Measurements from ENCODE around the gene RELN.

RELN gene

GRCh38 chr7:103598326-103598905, 391.0 kb downstream of the RELN start:
- Histone ChIP-seq H3K4me3 (ENCODE audit: insufficient read depth in 1 of 2, low read depth in 1 of 2, low read length in 2 of 2) (no peak overlapping the region), H2BK120ac (ENCODE audit: low read depth, low read length) (no peak overlapping the region), H2BK12ac (ENCODE audit: low read length in 2 of 2) (no peak overlapping the region), H3K9me3 (ENCODE audit: control insufficient read depth, low read length) (no peaks in the 10 kb centered on the region), H3K36me3 (ENCODE audit: control insufficient read depth in 1 of 2, insufficient read depth in 2 of 2, low read depth in 1 of 2, low read length in 2 of 2) (no peaks in the 10 kb centered on the region), H2AFZ (ENCODE audit: low read depth, low read length) (no peak overlapping the region), H3K23ac (ENCODE audit: low read length in 2 of 2) (no peak overlapping the region), H3K27me3 (ENCODE audit: control insufficient read depth in 1 of 2, insufficient read depth in 1 of 2, low read length in 2 of 2) (no peaks in the 10 kb centered on the region), H3K14ac (ENCODE audit: low read length in 2 of 2) (no peak overlapping the region), H3K9ac (ENCODE audit: low read length) (no peak overlapping the region), H3K79me1 (replicated peaks; ENCODE audit: low read length, poor library complexity, severe bottlenecking) (no peaks in the 10 kb centered on the region), H2AK5ac (ENCODE audit: low read length, severe bottlenecking) (no peak overlapping the region), H4K8ac (ENCODE audit: low read length) (no peak overlapping the region), H3K4me2 (ENCODE audit: low read length, poor library complexity, severe bottlenecking) (no peak overlapping the region), H3K4ac (ENCODE audit: low read depth in 1 of 2, low read length in 2 of 2) (no peak overlapping the region), H3K27ac (ENCODE audit: low read length, poor library complexity, severe bottlenecking) (no peak overlapping the region), H3K4me1 (ENCODE audit: control insufficient read depth, insufficient read depth, low read depth, low read length) (peaks cover 1% of the 10 kb centered on the region), H2BK15ac (ENCODE audit: low read depth, poor library complexity, severe bottlenecking) (no peak overlapping the region), H4K91ac (ENCODE audit: low read length) (no peak overlapping the region), H2BK5ac (ENCODE audit: low read depth, low read length, poor library complexity, severe bottlenecking) (no peak overlapping the region), H3K18ac (ENCODE audit: low read depth in 1 of 2, low read length in 2 of 2) (no peak overlapping the region)
- no peak for DNase-seq
- whole genome bisulfite sequencing, result 94% methylated on average over 2 of the region's 2 CpGs

DNA sequence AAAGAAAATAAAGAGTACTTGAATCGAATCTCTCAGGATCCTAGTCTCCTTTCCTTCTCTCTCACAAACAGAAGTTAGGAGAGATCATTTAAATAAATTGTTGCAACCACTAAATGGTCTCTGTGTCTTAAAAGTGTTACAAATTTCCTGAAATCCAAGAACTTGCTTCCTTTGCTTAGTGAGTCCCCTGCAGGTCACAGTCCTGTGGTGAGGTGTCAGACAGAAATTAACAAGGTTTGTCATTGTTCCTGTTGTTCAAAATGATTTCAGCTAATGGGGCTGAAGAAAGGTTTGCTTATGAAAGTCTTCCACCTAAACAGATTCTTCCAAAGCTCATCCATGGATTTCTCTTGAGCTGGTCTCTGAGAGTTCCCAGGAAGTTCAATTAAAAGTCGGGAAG, 391.9 kb downstream of the RELN start:
- H2BK120ac ChIP-seq (ENCODE audit: low read depth, low read length), result no peak overlapping the region
- no peak overlapping the region for H2BK12ac ChIP-seq (ENCODE audit: low read length in 2 of 2)
- no peak overlapping the region for H3K18ac ChIP-seq (ENCODE audit: low read depth in 1 of 2, low read length in 2 of 2)
- WGBS, result no CpG with 5 or more reads among the region's 2 CpGs
- no peak for DNase-seq
- peaks cover 1% of the 10 kb centered on the region for H3K4me1 ChIP-seq (ENCODE audit: control insufficient read depth, insufficient read depth, low read depth, low read length)
- H3K27me3 ChIP-seq (ENCODE audit: control insufficient read depth in 1 of 2, insufficient read depth in 1 of 2, low read length in 2 of 2), result no peaks in the 10 kb centered on the region
- H3K79me1 ChIP-seq (replicated peaks; ENCODE audit: low read length, poor library complexity, severe bottlenecking), result no peaks in the 10 kb centered on the region
- H4K8ac ChIP-seq (ENCODE audit: low read length), result no peak overlapping the region
- no peak overlapping the region for H4K91ac ChIP-seq (ENCODE audit: low read length)
- no peak overlapping the region for H2BK5ac ChIP-seq (ENCODE audit: low read depth, low read length, poor library complexity, severe bottlenecking)
- no peak overlapping the region for H3K14ac ChIP-seq (ENCODE audit: low read length in 2 of 2)
- H3K4me3 ChIP-seq (ENCODE audit: insufficient read depth in 1 of 2, low read depth in 1 of 2, low read length in 2 of 2), result no peak overlapping the region
- no peak overlapping the region for H3K4me2 ChIP-seq (ENCODE audit: low read length, poor library complexity, severe bottlenecking)
- H3K36me3 ChIP-seq (ENCODE audit: control insufficient read depth in 1 of 2, insufficient read depth in 2 of 2, low read depth in 1 of 2, low read length in 2 of 2), result no peaks in the 10 kb centered on the region
- H3K9me3 ChIP-seq (ENCODE audit: control insufficient read depth, low read length), result no peaks in the 10 kb centered on the region
- no peak overlapping the region for H3K9ac ChIP-seq (ENCODE audit: low read length)
- no peak overlapping the region for H3K4ac ChIP-seq (ENCODE audit: low read depth in 1 of 2, low read length in 2 of 2)
- H3K23ac ChIP-seq (ENCODE audit: low read length in 2 of 2), result no peak overlapping the region
- H2AFZ ChIP-seq (ENCODE audit: low read depth, low read length), result no peak overlapping the region
- no peak overlapping the region for H2BK15ac ChIP-seq (ENCODE audit: low read depth, poor library complexity, severe bottlenecking)
- no peak overlapping the region for H3K27ac ChIP-seq (ENCODE audit: low read length, poor library complexity, severe bottlenecking)
- H2AK5ac ChIP-seq (ENCODE audit: low read length, severe bottlenecking), result no peak overlapping the region

DNA sequence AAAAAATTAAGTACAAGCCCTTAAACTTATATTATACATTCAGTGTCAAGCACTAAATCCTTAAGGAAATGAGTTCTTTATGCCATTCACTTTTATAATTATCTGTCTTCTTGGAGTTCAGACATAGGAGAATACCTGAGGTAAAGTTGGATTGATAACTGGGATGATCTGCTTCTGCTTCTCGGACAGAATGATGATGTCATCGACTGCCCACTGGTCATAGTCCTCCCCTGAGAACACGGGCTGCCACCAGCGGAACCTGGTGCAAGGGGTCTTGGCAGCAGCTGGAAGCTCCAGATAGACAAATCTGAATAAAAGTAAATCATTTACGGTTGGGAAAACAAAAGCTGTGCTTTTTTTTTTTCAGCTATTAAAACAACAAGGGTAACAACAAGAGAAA, 395.3 kb downstream of the RELN start:
- Histone ChIP-seq H2BK15ac (ENCODE audit: low read depth, poor library complexity, severe bottlenecking) (no peak overlapping the region), H3K4ac (ENCODE audit: low read depth in 1 of 2, low read length in 2 of 2) (no peak overlapping the region)
- WGBS, result 85% methylated on average over 4 of the region's 5 CpGs

DNA sequence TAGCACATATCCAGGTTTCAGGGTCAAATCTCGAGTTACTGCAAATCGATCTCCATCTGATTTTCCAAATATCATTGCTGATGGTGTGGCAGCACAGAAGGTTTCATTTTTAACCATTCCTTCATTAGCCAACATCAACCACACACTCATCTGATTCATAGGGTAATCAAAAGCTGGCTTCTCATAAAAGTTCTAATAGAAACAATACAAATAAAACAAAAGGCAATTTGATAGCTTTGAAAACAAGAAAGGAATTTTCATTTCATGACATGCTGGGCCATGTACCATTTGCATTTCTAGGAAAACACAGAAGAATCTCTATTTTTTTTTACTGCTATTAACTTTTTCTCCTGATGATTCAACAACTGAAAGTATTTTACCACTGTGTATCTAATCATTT, 395.8 kb downstream of the RELN start:
- 73% methylated on average over 2 of the region's 2 CpGs for WGBS

More for the DNA sequence above, 395.3 kb downstream of the RELN start:
- no peak overlapping the region for H2AK5ac ChIP-seq (ENCODE audit: low read length, severe bottlenecking)
- H4K8ac ChIP-seq (ENCODE audit: low read length), result no peak overlapping the region
- no peak overlapping the region for H2AFZ ChIP-seq (ENCODE audit: low read depth, low read length)
- no peaks in the 10 kb centered on the region for H3K27me3 ChIP-seq (ENCODE audit: control insufficient read depth in 1 of 2, insufficient read depth in 1 of 2, low read length in 2 of 2)
- no peak overlapping the region for H3K9ac ChIP-seq (ENCODE audit: low read length)
- no peak overlapping the region for H2BK120ac ChIP-seq (ENCODE audit: low read depth, low read length)
- no peak overlapping the region for H2BK5ac ChIP-seq (ENCODE audit: low read depth, low read length, poor library complexity, severe bottlenecking)
- no peak overlapping the region for H3K27ac ChIP-seq (ENCODE audit: low read length, poor library complexity, severe bottlenecking)
- no peak for DNase-seq
- peaks cover 1% of the 10 kb centered on the region for H3K4me1 ChIP-seq (ENCODE audit: control insufficient read depth, insufficient read depth, low read depth, low read length)
- no peak overlapping the region for H3K23ac ChIP-seq (ENCODE audit: low read length in 2 of 2)
- no peak overlapping the region for H3K18ac ChIP-seq (ENCODE audit: low read depth in 1 of 2, low read length in 2 of 2)
- H4K91ac ChIP-seq (ENCODE audit: low read length), result no peak overlapping the region
- H3K9me3 ChIP-seq (ENCODE audit: control insufficient read depth, low read length), result no peaks in the 10 kb centered on the region
- no peak overlapping the region for H3K4me2 ChIP-seq (ENCODE audit: low read length, poor library complexity, severe bottlenecking)
- H2BK12ac ChIP-seq (ENCODE audit: low read length in 2 of 2), result no peak overlapping the region
- no peaks in the 10 kb centered on the region for H3K79me1 ChIP-seq (replicated peaks; ENCODE audit: low read length, poor library complexity, severe bottlenecking)
- H3K14ac ChIP-seq (ENCODE audit: low read length in 2 of 2), result no peak overlapping the region
- H3K4me3 ChIP-seq (ENCODE audit: insufficient read depth in 1 of 2, low read depth in 1 of 2, low read length in 2 of 2), result no peak overlapping the region
- no peaks in the 10 kb centered on the region for H3K36me3 ChIP-seq (ENCODE audit: control insufficient read depth in 1 of 2, insufficient read depth in 2 of 2, low read depth in 1 of 2, low read length in 2 of 2)

More for the DNA sequence above, 395.8 kb downstream of the RELN start:
- Histone ChIP-seq H2BK5ac (ENCODE audit: low read depth, low read length, poor library complexity, severe bottlenecking) (no peak overlapping the region), H2BK120ac (ENCODE audit: low read depth, low read length) (no peak overlapping the region), H4K8ac (ENCODE audit: low read length) (no peak overlapping the region), H3K4me1 (ENCODE audit: control insufficient read depth, insufficient read depth, low read depth, low read length) (peaks cover 1% of the 10 kb centered on the region), H3K9me3 (ENCODE audit: control insufficient read depth, low read length) (no peaks in the 10 kb centered on the region), H3K4me3 (ENCODE audit: insufficient read depth in 1 of 2, low read depth in 1 of 2, low read length in 2 of 2) (no peak overlapping the region), H2AFZ (ENCODE audit: low read depth, low read length) (no peak overlapping the region), H3K4me2 (ENCODE audit: low read length, poor library complexity, severe bottlenecking) (no peak overlapping the region), H3K27ac (ENCODE audit: low read length, poor library complexity, severe bottlenecking) (no peak overlapping the region), H3K27me3 (ENCODE audit: control insufficient read depth in 1 of 2, insufficient read depth in 1 of 2, low read length in 2 of 2) (no peaks in the 10 kb centered on the region), H3K4ac (ENCODE audit: low read depth in 1 of 2, low read length in 2 of 2) (no peak overlapping the region), H3K23ac (ENCODE audit: low read length in 2 of 2) (no peak overlapping the region), H3K14ac (ENCODE audit: low read length in 2 of 2) (no peak overlapping the region), H4K91ac (ENCODE audit: low read length) (no peak overlapping the region), H2BK12ac (ENCODE audit: low read length in 2 of 2) (no peak overlapping the region), H3K18ac (ENCODE audit: low read depth in 1 of 2, low read length in 2 of 2) (no peak overlapping the region), H2AK5ac (ENCODE audit: low read length, severe bottlenecking) (no peak overlapping the region), H3K36me3 (ENCODE audit: control insufficient read depth in 1 of 2, insufficient read depth in 2 of 2, low read depth in 1 of 2, low read length in 2 of 2) (no peaks in the 10 kb centered on the region), H3K9ac (ENCODE audit: low read length) (no peak overlapping the region), H2BK15ac (ENCODE audit: low read depth, poor library complexity, severe bottlenecking) (no peak overlapping the region), H3K79me1 (replicated peaks; ENCODE audit: low read length, poor library complexity, severe bottlenecking) (no peaks in the 10 kb centered on the region)
- no peak for DNase-seq

All from mesenchymal stem cell (in vitro differentiated cells and primary cell).